CD14-positive monocyte (primary cell): ENCODE results near the gene WNT11. TPM values are rescaled to one million over a fixed set of nuclear protein-coding genes. Genes with fewer than 3 reads are reported as not detected.

Experiments
- DNase-seq, 3 donors: peaks; one replicate each; pipeline ENCODE4 v3.0.0-alpha.2; 2011 to 2022
- H2AFZ ChIP-seq: 2 replicates; pipeline ENCODE4 v1.6.0; 2012; ENCODE audit warnings: mild to moderate bottlenecking, low read depth, low read length, inconsistent platforms; ENCODE audit not compliant: insufficient read depth, poor library complexity, severe bottlenecking
- H3K27ac ChIP-seq, 2 donors: 1 replicate in 1 of 2; 2 replicates in 1 of 2; pipeline ENCODE4 v1.5.1; 2012 to 2013; ENCODE audit warnings: low read length in 2 of 2, control low read depth in 1 of 2, inconsistent platforms in 1 of 2, low read depth in 1 of 2, mild to moderate bottlenecking in 1 of 2
- H3K27me3 ChIP-seq, 2 donors: one replicate each; pipeline versions ENCODE4 v1.6.0 to v1.6.1; 2011 to 2013; ENCODE audit warnings: low read length in 2 of 2; ENCODE audit not compliant: control insufficient read depth in 2 of 2, insufficient read depth in 2 of 2
- H3K36me3 ChIP-seq, 2 donors: replicated peaks in 1 of 2; 1 replicate in 1 of 2; 2 replicates in 1 of 2; pipeline versions ENCODE4 v1.5.1 to v1.6.1; 2012 to 2013; ENCODE audit warnings: low read length in 2 of 2, control low read depth in 1 of 2, inconsistent platforms in 1 of 2, mild to moderate bottlenecking in 1 of 2; ENCODE audit not compliant: insufficient read depth in 2 of 2, control insufficient read depth in 1 of 2
- H3K4me1 ChIP-seq, 2 donors: 1 replicate in 1 of 2; 2 replicates in 1 of 2; pipeline versions ENCODE4 v1.5.1 to v1.6.1; 2012 to 2013; ENCODE audit warnings: low read length in 2 of 2, control low read depth in 1 of 2, inconsistent platforms in 1 of 2, mild to moderate bottlenecking in 1 of 2, moderate library complexity in 1 of 2; ENCODE audit not compliant: insufficient read depth in 2 of 2, control insufficient read depth in 1 of 2
- H3K4me2 ChIP-seq: replicated peaks from 2 replicates; pipeline ENCODE3; 2012; ENCODE audit warnings: low read length, moderate library complexity, mild to moderate bottlenecking; ENCODE audit not compliant: poor library complexity, severe bottlenecking; ENCODE audit errors: extremely low read depth
- H3K4me3 ChIP-seq, 3 experiments: fragments of 200-600 bp in 1 of 3; sonication (generic) in 1 of 3; replicated peaks in 1 of 3; 1 replicate in 2 of 3; 2 replicates in 1 of 3; pipeline ENCODE4 v1.5.1; 2011 to 2013; ENCODE audit warnings: low read length in 3 of 3, mild to moderate bottlenecking in 3 of 3, control low read depth in 2 of 3, low read depth in 2 of 3, inconsistent platforms in 1 of 3, moderate library complexity in 1 of 3
- H3K79me2 ChIP-seq: 2 replicates; pipeline ENCODE4 v1.6.0; 2012; ENCODE audit warnings: mild to moderate bottlenecking, control low read depth, inconsistent platforms, low read length, moderate library complexity; ENCODE audit not compliant: insufficient read depth
- H3K9ac ChIP-seq: 2 replicates; pipeline ENCODE4 v1.6.0; 2017; ENCODE audit warnings: low read length, mild to moderate bottlenecking; ENCODE audit not compliant: insufficient read depth, poor library complexity, severe bottlenecking
- H3K9me3 ChIP-seq, 2 donors: replicated peaks in 1 of 2; 1 replicate in 1 of 2; 2 replicates in 1 of 2; pipeline versions ENCODE4 v1.5.1 to v1.6.1; 2012 to 2013; ENCODE audit warnings: low read length in 2 of 2, control low read depth in 1 of 2; ENCODE audit not compliant: control insufficient read depth in 1 of 2, insufficient read depth in 1 of 2
- H4K20me1 ChIP-seq: 2 replicates; pipeline ENCODE4 v1.6.0; 2012; ENCODE audit warnings: mild to moderate bottlenecking, low read length, control low read depth, moderate library complexity; ENCODE audit not compliant: insufficient read depth
- H3K27ac Mint-ChIP-seq, 7 donors: one replicate each; pipeline ENCODE4 v1.8.0; 2020; ENCODE audit warnings: mild to moderate bottlenecking in 7 of 7, mixed read lengths in 7 of 7, moderate library complexity in 6 of 7, inconsistent platforms in 2 of 7
- H3K27me3 Mint-ChIP-seq, 3 donors: one replicate each; pipeline ENCODE4 v1.8.0; 2021 to 2022; ENCODE audit warnings: low read depth in 3 of 3, mild to moderate bottlenecking in 3 of 3, mixed read lengths in 3 of 3, moderate library complexity in 3 of 3, inconsistent platforms in 1 of 3
- H3K36me3 Mint-ChIP-seq, 2 donors: one replicate each; pipeline ENCODE4 v1.8.0; 2020; ENCODE audit warnings: mixed read lengths in 2 of 2, inconsistent platforms in 1 of 2, mild to moderate bottlenecking in 1 of 2
- H3K4me1 Mint-ChIP-seq: one replicate; pipeline ENCODE4 v1.8.0; 2020; ENCODE audit warnings: mild to moderate bottlenecking, mixed read lengths
- H3K4me3 Mint-ChIP-seq, 2 donors: one replicate each; pipeline ENCODE4 v1.8.0; 2020; ENCODE audit warnings: mild to moderate bottlenecking in 2 of 2, mixed read lengths in 2 of 2, moderate library complexity in 1 of 2
- H3K9me3 Mint-ChIP-seq, 7 donors: one replicate each; pipeline ENCODE4 v1.8.0; 2020 to 2022; ENCODE audit warnings: mixed read lengths in 7 of 7, mild to moderate bottlenecking in 6 of 7, moderate library complexity in 6 of 7, inconsistent platforms in 2 of 7
- WGBS: methylation state at CpG from one replicate; pipeline ENCODE4 v1.1.5; 2013; ENCODE audit warnings: missing lambda C conversion rate; ENCODE audit not compliant: insufficient coverage; 5-methylcytosine and 5-hydroxymethylcytosine counted together
- intact Hi-C, 2 donors: fragments of 100-400 bp; cut with micrococcal nuclease; formaldehyde crosslinking; loops; one replicate each; pipeline versions ENCODE4 v1.15.0 to v1.15.1; 2023
- polyA plus RNA-seq, 3 donors: library from polyadenylated mRNA; depleted of rRNA in 1 of 3; unstranded in 2 of 3; stranded (reverse) in 1 of 3; fragments of 300-500 nt in 2 of 3; fragments of >200 nt in 1 of 3; fragmentation: Illumina TruSeq in 2 of 3; gene quantifications; 1 replicate in 2 of 3; 2 replicates in 1 of 3; pipeline ENCODE4 v1.2.3, GENCODE V29; 2012 to 2021
- TF ChIP-seq, protein P1 (sequence below): fragments of 200-600 bp; IDR thresholded peaks from one replicate; pipeline ENCODE4 v1.8.0; 2022; ENCODE audit warnings: antibody characterized with exemption, mild to moderate bottlenecking

The WNT11 gene
- polyA plus RNA-seq, 3 donors = 0.09 to 0.24 (median 0.21) TPM

- Histone ChIP-seq H3K4me3 (no peak overlapping the region), H4K20me1 (no peaks in the 10 kb centered on the region), H2AFZ (no peak overlapping the region), H3K9me3 (no peaks in the 10 kb centered on the region), H3K9ac (no peak overlapping the region), H3K27ac (no peak overlapping the region), H3K27me3 (no peaks in the 10 kb centered on the region), H3K4me1 (no peaks in the 10 kb centered on the region), H3K36me3 (no peaks in the 10 kb centered on the region), H3K79me2 (no peaks in the 10 kb centered on the region), H3K4me2 (no peak overlapping the region)
- TF ChIP-seq, protein P1, sequence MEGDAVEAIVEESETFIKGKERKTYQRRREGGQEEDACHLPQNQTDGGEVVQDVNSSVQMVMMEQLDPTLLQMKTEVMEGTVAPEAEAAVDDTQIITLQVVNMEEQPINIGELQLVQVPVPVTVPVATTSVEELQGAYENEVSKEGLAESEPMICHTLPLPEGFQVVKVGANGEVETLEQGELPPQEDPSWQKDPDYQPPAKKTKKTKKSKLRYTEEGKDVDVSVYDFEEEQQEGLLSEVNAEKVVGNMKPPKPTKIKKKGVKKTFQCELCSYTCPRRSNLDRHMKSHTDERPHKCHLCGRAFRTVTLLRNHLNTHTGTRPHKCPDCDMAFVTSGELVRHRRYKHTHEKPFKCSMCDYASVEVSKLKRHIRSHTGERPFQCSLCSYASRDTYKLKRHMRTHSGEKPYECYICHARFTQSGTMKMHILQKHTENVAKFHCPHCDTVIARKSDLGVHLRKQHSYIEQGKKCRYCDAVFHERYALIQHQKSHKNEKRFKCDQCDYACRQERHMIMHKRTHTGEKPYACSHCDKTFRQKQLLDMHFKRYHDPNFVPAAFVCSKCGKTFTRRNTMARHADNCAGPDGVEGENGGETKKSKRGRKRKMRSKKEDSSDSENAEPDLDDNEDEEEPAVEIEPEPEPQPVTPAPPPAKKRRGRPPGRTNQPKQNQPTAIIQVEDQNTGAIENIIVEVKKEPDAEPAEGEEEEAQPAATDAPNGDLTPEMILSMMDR = no peak
- intact Hi-C loops = no loop called here
- Mint-ChIP-seq H3K27me3 (peaks cover 2 to 5% (median 4%) of the 10 kb centered on the region in 3 donors), H3K9me3 (no peaks in the 10 kb centered on the region), H3K4me3 (no peak overlapping the region), H3K4me1 (peaks cover 3% of the 10 kb centered on the region), H3K36me3 (no peaks in the 10 kb centered on the region), H3K27ac (no peak overlapping the region)
- no peak for DNase-seq
- WGBS = 75% methylated on average over 2 of the region's 6 CpGs
These were observed 16.6 kb downstream of the WNT11 start for GRCh38 chr11:76189682-76190081.

GRCh38 chr11:76188873-76189272 is 17.4 kb downstream of the WNT11 start:
- H3K27me3 ChIP-seq = no peaks in the 10 kb centered on the region
- WGBS = 91% methylated on average over 4 of the region's 4 CpGs
- no peak overlapping the region for H2AFZ ChIP-seq
- H3K9me3 Mint-ChIP-seq = no peaks in the 10 kb centered on the region
- no peak overlapping the region for H3K27ac ChIP-seq
- no peak overlapping the region for H3K4me2 ChIP-seq
- no peak overlapping the region for H3K4me3 Mint-ChIP-seq
- intact Hi-C loops = no loop called here
- no peaks in the 10 kb centered on the region for H3K9me3 ChIP-seq
- peaks cover 2 to 6% (median 4%) of the 10 kb centered on the region in 3 donors for H3K27me3 Mint-ChIP-seq
- no peak overlapping the region for H3K4me3 ChIP-seq
- H3K4me1 ChIP-seq = no peaks in the 10 kb centered on the region
- DNase-seq = no peak
- H3K36me3 Mint-ChIP-seq = no peaks in the 10 kb centered on the region
- TF ChIP-seq, protein P1 = no peak
- no peak overlapping the region for H3K9ac ChIP-seq
- H3K27ac Mint-ChIP-seq = peak overlapping the region in 1 of 7 donors; percentile 24
- no peaks in the 10 kb centered on the region for H3K79me2 ChIP-seq
- H3K36me3 ChIP-seq = no peaks in the 10 kb centered on the region
- H3K4me1 Mint-ChIP-seq = peaks cover 6% of the 10 kb centered on the region
- no peaks in the 10 kb centered on the region for H4K20me1 ChIP-seq
